ENCODE data around the gene TUT7. TPM values are rescaled to one million over a fixed set of nuclear protein-coding genes. Genes with fewer than 3 reads are reported as not detected.
"Not testable (repeated sequence)": the region's sequence is repeated elsewhere in the genome, so short reads cannot be mapped to it uniquely, and the experiment has no call there.

TUT7 gene, protein sequence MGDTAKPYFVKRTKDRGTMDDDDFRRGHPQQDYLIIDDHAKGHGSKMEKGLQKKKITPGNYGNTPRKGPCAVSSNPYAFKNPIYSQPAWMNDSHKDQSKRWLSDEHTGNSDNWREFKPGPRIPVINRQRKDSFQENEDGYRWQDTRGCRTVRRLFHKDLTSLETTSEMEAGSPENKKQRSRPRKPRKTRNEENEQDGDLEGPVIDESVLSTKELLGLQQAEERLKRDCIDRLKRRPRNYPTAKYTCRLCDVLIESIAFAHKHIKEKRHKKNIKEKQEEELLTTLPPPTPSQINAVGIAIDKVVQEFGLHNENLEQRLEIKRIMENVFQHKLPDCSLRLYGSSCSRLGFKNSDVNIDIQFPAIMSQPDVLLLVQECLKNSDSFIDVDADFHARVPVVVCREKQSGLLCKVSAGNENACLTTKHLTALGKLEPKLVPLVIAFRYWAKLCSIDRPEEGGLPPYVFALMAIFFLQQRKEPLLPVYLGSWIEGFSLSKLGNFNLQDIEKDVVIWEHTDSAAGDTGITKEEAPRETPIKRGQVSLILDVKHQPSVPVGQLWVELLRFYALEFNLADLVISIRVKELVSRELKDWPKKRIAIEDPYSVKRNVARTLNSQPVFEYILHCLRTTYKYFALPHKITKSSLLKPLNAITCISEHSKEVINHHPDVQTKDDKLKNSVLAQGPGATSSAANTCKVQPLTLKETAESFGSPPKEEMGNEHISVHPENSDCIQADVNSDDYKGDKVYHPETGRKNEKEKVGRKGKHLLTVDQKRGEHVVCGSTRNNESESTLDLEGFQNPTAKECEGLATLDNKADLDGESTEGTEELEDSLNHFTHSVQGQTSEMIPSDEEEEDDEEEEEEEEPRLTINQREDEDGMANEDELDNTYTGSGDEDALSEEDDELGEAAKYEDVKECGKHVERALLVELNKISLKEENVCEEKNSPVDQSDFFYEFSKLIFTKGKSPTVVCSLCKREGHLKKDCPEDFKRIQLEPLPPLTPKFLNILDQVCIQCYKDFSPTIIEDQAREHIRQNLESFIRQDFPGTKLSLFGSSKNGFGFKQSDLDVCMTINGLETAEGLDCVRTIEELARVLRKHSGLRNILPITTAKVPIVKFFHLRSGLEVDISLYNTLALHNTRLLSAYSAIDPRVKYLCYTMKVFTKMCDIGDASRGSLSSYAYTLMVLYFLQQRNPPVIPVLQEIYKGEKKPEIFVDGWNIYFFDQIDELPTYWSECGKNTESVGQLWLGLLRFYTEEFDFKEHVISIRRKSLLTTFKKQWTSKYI (N-terminal part only)
- total RNA-seq = 37.7 TPM
- long read RNA-seq, full-length matches to known transcripts = 2 of 21 reads
- long read RNA-seq, partial matches to known transcripts = 13 of 21 reads
- long read RNA-seq, other reads (novel, unspliced or antisense) = 6 of 21 reads

DNA sequence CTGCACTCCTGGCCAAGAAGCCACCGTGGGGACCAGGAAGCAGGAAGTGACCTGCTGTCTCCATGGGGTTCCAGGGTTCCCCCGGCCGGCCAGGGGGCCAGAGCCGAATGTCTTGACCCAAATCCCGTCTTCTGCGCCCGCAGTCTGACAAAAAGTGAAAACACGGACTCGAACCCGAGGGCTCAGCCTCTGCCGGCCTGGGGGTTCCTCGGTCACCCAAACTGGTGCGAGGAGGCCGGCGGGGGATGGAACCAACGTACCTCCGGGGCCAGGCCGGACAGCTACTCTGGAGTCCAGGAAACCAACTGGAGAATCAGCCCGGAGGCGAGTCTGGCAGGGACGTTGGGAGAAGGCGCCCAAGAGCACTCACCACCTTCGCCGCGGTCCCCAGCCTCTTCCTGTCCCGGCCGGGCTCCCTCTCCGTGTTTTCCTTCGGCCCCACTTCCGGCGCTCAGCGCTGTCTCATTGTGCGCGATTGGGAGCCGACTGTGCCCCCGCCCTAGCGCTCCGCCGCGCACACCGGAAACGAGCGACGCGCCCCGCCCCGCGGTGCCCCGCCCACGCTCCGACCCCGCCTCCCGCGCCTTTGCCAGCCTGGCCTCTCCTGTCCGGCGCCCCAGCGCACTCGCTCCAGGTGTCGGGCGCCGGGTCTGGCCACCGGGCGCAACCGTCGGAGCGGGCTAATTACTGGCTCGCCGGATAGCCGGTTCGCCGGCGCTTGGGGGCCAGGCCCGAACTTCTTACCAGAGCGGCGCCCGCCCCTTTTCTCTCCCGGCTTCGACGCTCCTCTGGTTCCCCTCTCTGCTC, at the start of gene TUT7:
TUT7 (minus strand) TSS at position 400 of the 807 bp plus-strand sequence. CDS start 1,211 bp downstream, outside the sequence.
- DNase-seq = peak; percentile 96
- Histone ChIP-seq H3K4me1 (peaks cover 51% of the 10 kb centered on the region), H3K27me3 (ENCODE audit: low read depth) (no peaks in the 10 kb centered on the region), H3K4me3 (peak within 1 kb of the TSS; percentile 96), H3K36me3 (peaks cover 21% of the 10 kb centered on the region), H3K27ac (peak within 1 kb of the TSS; percentile 95), H3K9me3 (no peaks in the 10 kb centered on the region)
- TF ChIP-seq, protein P1, sequence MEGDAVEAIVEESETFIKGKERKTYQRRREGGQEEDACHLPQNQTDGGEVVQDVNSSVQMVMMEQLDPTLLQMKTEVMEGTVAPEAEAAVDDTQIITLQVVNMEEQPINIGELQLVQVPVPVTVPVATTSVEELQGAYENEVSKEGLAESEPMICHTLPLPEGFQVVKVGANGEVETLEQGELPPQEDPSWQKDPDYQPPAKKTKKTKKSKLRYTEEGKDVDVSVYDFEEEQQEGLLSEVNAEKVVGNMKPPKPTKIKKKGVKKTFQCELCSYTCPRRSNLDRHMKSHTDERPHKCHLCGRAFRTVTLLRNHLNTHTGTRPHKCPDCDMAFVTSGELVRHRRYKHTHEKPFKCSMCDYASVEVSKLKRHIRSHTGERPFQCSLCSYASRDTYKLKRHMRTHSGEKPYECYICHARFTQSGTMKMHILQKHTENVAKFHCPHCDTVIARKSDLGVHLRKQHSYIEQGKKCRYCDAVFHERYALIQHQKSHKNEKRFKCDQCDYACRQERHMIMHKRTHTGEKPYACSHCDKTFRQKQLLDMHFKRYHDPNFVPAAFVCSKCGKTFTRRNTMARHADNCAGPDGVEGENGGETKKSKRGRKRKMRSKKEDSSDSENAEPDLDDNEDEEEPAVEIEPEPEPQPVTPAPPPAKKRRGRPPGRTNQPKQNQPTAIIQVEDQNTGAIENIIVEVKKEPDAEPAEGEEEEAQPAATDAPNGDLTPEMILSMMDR (IDR thresholded peaks at IDR 0.05) = no peak
- intact Hi-C loops (cut with DNase I) = no loop called here
- ATAC-seq = peak; percentile 98 to 99

DNA sequence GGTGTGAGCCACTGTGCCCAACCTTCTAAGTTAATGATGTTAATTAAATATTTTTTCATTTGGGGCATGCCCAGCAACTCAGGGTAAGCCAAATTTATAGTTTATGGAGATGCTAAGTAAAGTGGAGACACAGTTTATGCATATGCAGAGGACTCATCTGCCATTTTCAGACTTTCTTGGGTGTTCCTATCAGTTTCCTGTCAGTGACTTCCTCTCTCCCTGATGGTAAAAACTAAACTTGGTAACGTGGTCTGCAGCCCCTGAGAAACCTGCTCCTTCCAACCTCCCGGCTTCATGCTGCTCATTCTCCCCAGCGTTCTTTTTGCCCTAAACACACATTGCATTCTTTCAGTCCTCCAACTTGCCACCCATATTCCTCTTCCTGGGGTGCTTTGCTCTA, 48.4 kb upstream of the TUT7 start:
- TF ChIP-seq, protein P1 (IDR thresholded peaks at IDR 0.05) = no peak
- no peak for ATAC-seq
- Histone ChIP-seq H3K4me1 (peaks cover 31% of the 10 kb centered on the region), H3K36me3 (no peaks in the 10 kb centered on the region), H3K27ac (no peak overlapping the region), H3K27me3 (ENCODE audit: low read depth) (no peaks in the 10 kb centered on the region), H3K4me3 (no peak overlapping the region), H3K9me3 (no peaks in the 10 kb centered on the region)
- DNase-seq = no peak
- intact Hi-C loops (cut with DNase I) = no loop called here

DNA sequence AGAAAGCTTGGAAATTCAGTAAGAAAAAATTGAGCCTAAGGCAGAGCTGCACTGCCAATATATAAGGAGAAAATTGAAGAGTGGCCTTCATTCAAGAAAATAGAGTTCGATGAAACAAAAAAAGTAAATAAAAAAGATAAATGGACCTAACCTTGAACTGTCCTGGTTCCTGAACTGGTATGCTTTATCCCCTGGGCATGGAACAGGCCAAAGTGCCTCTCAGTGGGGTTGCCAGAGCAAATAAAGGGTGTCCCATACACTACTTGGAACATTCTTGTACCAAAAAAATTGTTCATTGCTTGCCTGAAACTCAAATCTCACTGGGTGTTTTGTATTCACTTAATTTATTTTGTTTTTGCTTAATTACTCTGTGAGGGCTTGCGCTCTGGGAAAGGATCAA, 42.2 kb upstream of the TUT7 start:
- ATAC-seq (no peak), DNase-seq (no peak)
- Histone ChIP-seq H3K4me3 (no peak overlapping the region), H3K27me3 (ENCODE audit: low read depth) (no peaks in the 10 kb centered on the region), H3K9me3 (no peaks in the 10 kb centered on the region), H3K27ac (no peak overlapping the region), H3K36me3 (no peaks in the 10 kb centered on the region), H3K4me1 (no peaks in the 10 kb centered on the region)
- intact Hi-C loops (cut with DNase I) = no loop called here
- TF ChIP-seq, protein P1 (IDR thresholded peaks at IDR 0.05) = no peak

DNA sequence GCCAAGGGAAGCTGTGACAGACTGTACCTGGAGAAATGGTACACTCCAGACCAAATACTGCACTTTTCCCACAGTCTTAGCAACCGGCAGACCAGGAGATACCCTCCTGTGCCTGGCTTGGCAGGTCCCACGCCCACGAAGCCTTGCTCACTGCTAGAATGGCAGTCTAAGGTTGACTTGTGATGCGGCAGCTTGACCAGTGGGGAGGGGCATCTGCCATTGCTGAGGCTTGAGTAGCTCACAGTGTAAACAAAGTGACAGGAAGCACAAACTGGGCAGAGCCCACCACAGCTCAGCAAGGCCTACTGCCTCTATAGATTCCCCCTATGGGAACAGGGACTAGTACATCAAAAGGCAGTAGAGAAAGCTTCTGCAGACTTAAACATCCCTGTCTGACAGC, 36.0 kb upstream of the TUT7 start:
- H3K9me3 ChIP-seq; DNase-seq; intact Hi-C loops (cut with DNase I); H3K27ac ChIP-seq; H3K4me1 ChIP-seq; H3K27me3 ChIP-seq (ENCODE audit: low read depth); ATAC-seq; H3K36me3 ChIP-seq; H3K4me3 ChIP-seq: not testable (repeated sequence)

DNA sequence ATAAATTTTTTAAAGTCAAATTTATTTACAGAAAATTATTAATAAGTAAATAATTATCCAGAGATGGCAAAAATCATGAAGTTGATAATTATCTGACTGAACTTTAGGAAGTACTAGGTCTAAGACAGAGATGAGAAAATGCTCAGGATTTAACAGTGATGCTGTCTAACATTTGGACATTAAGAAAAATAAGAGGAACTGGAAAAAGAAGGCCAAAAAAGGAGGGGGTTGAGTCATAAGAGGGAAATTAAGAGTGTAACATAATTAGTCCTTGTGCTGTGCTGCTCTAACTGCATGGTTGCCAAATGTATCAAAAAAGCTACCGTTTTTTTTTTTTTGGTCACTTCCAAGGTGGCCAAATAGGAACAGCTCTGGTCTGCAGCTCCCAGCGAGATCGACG, 35.4 kb upstream of the TUT7 start:
- no peak for ATAC-seq

More for the DNA sequence above, 35.4 kb upstream of the TUT7 start:
- Histone ChIP-seq H3K36me3 (no peaks in the 10 kb centered on the region), H3K27me3 (ENCODE audit: low read depth) (no peaks in the 10 kb centered on the region), H3K4me3 (no peak overlapping the region), H3K27ac (no peak overlapping the region), H3K4me1 (no peaks in the 10 kb centered on the region), H3K9me3 (no peaks in the 10 kb centered on the region)
- TF ChIP-seq, protein P1 (IDR thresholded peaks at IDR 0.05) = no peak
- no peak for DNase-seq
- intact Hi-C loops (cut with DNase I) = no loop called here

Measured in lower lobe of right lung (tissue), 2 donors.